Stimulated activated CD8-positive, alpha-beta memory T cell treated with anti-CD3 and anti-CD28 coated beads, Interleukin-15, amount 100 ng/mL, for 24 hours (primary cell): Measurements from ENCODE around the gene RPTOR.

Experiments
- DNase-seq: peaks from one replicate; pipeline ENCODE4 v3.0.0-alpha.2; 2020; ENCODE audit warnings: low read depth

RPTOR gene

DNA sequence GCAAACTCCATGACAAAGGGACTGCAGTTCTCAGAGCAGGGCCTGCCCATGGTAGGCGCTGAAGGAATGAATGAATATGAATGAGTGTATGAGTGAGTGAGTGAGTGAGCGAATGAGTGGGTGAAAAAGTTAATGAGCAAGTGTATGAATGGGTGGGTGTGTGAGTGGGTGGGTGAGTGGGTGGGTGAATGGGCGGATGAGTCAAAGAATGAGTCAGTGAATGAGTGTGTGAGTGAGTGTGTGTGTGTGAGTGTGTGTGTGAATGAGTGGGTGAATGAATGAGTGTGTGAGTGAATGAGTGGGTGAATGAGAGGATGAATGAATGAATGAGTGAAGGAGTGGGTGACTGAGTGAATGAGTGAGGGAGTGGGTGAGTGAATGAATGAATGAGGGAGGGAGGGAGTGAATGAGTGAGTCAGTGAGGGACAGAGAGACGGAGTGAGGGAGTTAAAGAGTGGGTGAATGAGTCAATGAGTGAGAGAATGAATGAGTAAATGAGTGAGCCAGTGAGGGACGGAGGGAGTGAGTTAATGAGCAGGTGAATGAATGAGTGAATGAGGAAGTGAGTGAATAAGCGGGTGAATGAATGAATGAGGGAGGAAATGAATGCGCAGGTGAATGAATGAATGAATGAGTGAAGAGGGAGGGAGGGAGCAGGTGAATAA lies 435.9 kb downstream of the RPTOR start:
- DNase-seq: no peak

DNA sequence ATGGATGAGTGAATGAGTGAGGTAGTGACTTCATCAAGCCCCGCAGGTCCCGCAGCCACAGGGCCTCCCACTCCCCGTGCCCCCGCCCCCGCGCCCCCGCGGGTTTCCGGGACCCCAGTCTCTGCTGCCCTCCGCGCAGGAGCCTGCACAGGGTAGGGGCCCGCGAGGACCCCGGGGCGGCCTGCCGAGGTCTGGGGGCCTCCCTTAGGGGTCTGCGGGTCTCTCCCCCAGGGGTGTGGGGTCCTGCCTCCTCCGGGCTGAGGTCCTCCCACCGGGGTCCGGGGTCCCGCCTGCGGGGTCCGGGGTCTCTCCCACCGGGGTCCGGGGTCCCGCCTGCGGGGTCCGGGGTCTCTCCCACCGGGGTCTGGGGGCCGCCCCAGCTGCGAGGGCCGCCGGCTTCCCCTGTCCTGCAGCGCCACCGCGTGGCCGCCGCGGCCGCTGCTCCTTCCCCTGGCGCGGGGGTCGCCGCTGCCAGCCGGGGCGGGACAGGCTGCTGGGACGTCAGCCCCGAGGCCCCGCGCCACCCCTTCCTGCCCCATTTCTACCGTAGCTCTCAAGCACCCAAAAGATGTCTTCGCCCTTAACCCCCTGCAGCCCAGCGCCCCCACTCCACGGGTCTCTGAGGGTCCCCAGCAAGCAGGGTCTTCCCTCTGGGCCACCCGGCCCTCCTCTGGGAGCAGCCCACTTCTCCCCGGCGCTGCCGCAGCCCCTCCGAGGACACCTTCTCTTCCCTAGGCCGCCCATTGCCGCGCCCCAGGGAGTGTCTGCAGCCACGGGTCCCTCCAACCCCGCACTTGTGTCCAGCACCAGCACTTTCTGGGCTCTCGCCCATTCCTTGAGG lies 436.6 kb downstream of the RPTOR start:
- no peak for DNase-seq

DNA sequence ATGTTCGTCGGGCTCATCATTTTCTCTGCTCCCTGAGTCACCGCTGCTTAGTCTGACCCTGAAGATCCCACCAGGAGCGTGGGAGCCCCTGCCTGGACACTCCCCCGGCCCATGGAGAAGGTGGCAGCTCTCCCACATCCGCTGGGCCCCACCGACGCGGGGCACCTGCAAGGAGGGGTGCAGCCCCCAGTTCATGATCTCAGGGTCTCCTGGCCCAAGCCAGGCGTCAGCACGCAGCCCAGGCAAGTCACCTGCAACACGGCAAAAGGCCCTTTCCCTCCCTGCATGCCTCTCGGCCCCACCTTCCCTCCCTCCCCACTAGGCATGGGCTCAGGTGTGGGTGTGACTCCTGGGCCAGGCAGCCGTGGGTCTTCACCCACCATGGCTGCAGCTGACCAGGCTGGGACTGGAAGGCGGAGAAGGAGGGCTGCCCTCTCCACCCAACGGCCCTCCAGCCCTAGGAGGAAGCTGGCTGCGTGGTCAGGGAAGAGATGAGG lies 437.3 kb downstream of the RPTOR start:
- no peak for DNase-seq

- no peak for DNase-seq
These were observed 437.9 kb downstream of the RPTOR start for GRCh38 chr17:80982426-80982974.

DNA sequence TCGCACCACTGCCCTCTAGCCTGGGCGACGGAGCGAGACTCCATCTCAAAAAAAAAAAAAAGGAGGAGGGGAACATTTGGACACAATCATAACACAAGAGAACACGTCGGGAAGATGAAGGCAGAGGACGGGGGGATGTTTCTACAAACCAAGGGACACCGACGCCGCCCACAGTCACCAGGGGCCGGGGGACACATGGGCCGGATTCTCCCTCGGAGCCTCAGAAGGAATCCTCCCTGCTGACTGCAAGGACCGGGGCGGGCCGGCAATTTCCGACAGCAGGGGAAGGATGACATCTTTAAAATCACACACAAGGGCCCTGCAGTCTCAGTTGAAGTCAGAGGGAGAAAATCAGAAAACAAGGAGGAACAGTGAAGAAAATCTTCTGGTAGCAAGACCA lies 438.9 kb downstream of the RPTOR start:
- DNase-seq: no peak

GRCh38 chr17:80984749-80985148 lies 440.1 kb downstream of the RPTOR start:
- DNase-seq: no peak

DNA sequence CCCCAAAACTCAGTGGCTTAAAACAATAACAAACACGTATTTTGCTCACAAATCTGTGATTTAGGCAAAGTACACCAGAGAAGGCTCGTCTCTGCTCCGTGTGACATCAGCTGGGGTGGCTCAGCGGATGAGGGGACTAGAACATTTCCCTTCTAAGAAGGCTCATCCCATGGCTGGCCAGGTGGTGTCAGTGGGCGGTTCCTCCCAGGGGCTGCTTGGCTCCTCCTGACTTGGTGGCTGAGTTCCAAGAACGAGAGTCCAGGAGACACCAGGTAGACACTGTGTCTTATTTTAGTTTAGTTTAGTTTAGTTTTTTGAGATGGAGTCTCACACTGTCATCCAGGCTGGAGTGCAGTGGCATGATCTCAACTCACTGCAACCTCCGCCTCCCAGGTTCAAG lies 441.4 kb downstream of the RPTOR start:
- DNase-seq: no peak

- no peak for DNase-seq
These were observed 442.3 kb downstream of the RPTOR start for GRCh38 chr17:80986816-80987475.

- DNase-seq: no peak
These were observed 443.4 kb downstream of the RPTOR start for GRCh38 chr17:80987941-80988461.

DNA sequence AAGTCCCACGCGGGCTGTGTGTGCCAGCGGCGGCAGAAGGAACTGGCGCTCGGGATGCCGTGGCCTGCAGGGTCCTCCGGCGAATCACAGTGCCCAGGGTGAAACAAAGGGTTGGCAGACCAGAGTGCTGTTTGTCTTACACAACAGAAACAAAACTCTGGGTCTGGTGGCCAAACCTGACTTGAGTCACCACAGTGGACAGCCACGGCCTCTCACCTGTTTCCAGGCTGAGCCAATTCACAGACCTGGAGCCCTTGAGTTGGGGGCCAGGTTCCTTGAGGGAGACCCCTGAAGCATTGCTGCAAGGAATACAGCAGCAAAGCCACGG lies 444.9 kb downstream of the RPTOR start:
- DNase-seq: no peak

DNA sequence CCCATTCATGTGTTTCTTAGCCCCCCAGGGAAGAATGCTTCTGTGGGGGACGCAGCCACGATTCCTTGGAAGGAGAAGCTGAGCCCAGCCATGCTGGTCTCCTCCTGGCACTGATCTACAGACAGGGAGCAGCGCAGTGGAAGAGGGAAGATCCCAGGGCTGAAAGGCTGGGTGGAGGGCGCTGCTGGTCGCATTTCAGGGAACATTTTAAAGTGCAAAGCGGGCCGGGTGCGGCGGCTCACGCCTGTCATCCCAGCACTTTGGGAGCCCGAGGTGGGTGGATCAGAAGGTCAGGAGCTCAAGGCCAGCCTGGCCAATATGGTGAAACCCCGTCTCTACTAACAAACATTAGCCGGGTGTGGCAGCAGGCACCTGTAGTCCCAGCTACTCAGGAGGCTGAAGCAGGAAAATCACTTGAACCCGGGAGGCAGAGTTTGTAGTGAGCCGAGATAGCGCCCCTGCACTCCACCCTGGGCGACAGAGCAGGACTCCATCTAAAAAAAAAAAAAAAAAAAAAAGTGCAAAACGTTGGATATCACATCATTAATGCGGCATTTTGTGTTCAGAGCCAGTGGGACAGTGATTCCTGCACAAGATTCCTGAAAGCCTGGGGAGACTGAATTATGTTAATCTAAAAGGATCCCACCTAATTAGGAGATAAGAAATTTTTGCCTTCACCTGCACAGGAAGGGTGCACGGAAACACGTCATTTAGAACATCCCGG lies 446.4 kb downstream of the RPTOR start:
- no peak for DNase-seq

DNA sequence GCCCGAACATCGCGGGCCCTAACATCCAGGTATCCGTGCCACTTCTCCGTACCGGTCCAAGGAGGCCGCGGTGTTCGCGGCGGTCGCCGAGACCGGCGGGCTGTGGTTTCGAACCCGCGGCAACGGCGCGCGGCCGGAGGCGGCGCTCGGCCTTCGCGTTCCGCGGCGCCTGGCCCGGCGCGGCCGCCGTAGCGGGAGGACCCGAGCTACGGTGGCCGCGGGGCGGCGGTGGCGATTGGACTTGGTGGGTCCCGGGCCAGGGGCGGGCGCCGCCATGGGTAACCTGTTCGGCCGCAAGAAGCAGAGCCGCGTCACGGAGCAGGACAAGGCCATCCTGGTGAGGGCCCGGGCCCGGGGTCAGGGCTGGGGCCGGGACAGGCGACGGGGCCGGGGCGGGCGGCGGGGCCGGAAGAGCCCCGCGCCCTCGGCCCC lies 447.0 kb downstream of the RPTOR start, which contains the start of gene CHMP6:
CHMP6 (plus strand) TSS at position 197 of the 432 bp plus-strand sequence; CDS start at position 275, 78 bp downstream.
- peak; percentile 57 for DNase-seq

- no peak for DNase-seq
These were observed 447.7 kb downstream of the RPTOR start for GRCh38 chr17:80992077-80992947.

- DNase-seq: no peak
These were observed 448.4 kb downstream of the RPTOR start for GRCh38 chr17:80992948-80993624.

GRCh38 chr17:80995131-80995530 lies 450.5 kb downstream of the RPTOR start:
- no peak for DNase-seq

DNA sequence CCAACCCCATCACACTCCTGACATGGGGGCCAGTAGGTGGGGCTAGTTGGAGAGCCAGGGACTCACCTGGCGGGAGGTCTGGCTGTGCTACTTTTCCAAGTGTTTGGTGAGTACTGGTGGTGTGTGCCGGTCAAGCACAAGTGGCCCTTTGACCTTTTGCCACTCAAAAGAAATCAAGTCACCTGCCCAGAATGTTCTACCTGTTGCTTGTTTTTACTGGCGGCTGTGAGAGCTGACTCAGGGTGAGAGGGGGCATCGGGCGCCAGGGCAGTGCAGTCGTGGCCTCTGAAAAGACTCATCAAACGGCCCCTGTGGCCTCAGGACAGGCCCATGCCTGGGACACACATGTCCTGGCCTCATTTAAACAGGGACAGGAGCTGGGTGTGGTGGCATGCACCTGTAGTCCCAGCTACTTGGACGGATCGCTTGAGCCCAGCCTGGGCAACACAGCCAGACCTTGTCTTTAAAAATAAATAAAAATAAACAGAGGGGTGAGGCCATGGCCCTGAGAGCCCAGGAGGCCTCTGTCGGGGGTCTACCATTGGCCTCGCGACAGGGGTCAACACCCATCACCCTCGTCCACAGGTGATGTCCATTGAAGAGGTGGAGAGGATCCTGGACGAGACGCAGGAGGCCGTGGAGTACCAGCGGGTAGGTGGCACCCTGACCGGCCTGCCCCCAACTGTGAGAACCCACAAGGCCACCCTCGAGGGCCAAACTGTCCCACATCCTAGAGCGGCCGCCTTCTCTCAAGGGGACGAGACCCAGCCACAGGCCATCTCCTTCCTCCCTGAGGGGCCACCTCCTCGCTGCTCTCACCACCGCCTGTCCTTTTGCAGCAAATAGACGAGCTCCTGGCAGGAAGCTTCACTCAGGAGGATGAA lies 452.0 kb downstream of the RPTOR start:
- DNase-seq: no peak

- DNase-seq: no peak
These were observed 452.9 kb downstream of the RPTOR start for GRCh38 chr17:80997424-80998117.

DNA sequence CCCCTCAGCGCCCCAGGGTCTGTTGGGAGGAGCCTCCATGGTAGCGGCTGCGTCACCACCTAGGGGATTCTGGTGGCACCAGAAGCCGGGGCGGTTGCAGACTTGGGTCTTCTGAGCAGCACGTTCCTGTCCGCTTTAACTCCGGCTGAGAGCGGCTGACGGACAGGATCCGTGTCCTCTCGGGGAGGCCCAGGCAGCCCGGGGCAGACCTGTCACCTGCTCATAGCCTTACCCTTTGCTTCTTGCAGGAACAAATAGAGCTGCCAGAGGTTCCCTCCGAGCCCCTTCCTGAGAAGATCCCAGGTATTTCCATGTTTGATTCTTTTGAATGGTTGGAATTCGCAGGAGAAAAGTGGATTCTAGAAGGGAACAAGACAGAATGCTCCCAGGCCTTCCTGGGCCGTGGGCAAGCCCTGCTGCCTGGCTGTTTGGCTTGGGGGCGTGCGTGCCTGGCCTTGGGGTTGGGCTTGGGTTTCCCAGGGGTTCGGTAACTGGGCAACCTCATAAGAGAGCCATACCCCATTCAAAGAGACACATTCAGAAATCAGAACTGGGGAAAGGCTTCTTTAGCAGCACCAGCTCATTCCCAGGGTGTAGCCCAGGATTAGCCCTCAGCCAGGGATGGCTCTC lies 453.6 kb downstream of the RPTOR start:
- DNase-seq: no peak
